OCI-LY3 (cell line): ENCODE data around the gene NEB.
"Not testable (repeated sequence)": the region's sequence is repeated elsewhere in the genome, so short reads cannot be mapped to it uniquely, and the experiment has no call there.

Experiments
- H2AFZ ChIP-seq: fragments of 200-600, 300-600 bp; shearing (Covaris generic); 2 replicates; pipeline ENCODE4 v1.6.0; 2014; ENCODE audit warnings: antibody characterized with exemption, low read depth, low read length
- H3K27ac ChIP-seq: fragments of 200-600, 300-600 bp; sonication (generic); 2 replicates; pipeline ENCODE4 v1.5.1; 2014; ENCODE audit warnings: mild to moderate bottlenecking, low read length, moderate library complexity, mixed read lengths
- H3K27me3 ChIP-seq: fragments of 200-600, 300-600 bp; sonication (generic); 2 replicates; pipeline ENCODE4 v1.6.1; 2014; ENCODE audit warnings: low read depth, low read length, mixed read lengths
- H3K36me3 ChIP-seq: fragments of 200-600, 300-600 bp; sonication (generic); replicated peaks from 2 replicates; pipeline ENCODE3; 2014; ENCODE audit warnings: low read depth, low read length, mixed read lengths
- H3K4me1 ChIP-seq: fragments of 300-600, 200-600 bp; sonication (generic); 2 replicates; pipeline ENCODE4 v1.6.1; 2014; ENCODE audit warnings: low read length, mixed read lengths
- H3K4me2 ChIP-seq: fragments of 200-600, 300-600 bp; sonication (generic); 2 replicates; pipeline ENCODE4 v1.6.1; 2014; ENCODE audit warnings: low read length, mixed read lengths
- H3K4me3 ChIP-seq: fragments of 300-600, 200-600 bp; sonication (generic); 2 replicates; pipeline ENCODE4 v1.5.1; 2014; ENCODE audit warnings: antibody characterized with exemption, mild to moderate bottlenecking, low read length, moderate library complexity
- H3K79me2 ChIP-seq: fragments of 300-600, 200-600 bp; shearing (Covaris generic); 2 replicates; pipeline ENCODE4 v1.6.1; 2014; ENCODE audit warnings: mild to moderate bottlenecking, low read length, mixed read lengths
- H3K9ac ChIP-seq: fragments of 300-600, 200-600 bp; shearing (Covaris generic); 2 replicates; pipeline ENCODE4 v1.6.0; 2014; ENCODE audit warnings: mild to moderate bottlenecking, low read length, moderate library complexity
- H3K9me3 ChIP-seq: fragments of 200-600, 300-600 bp; shearing (Covaris generic); 2 replicates; pipeline ENCODE4 v1.6.1; 2014; ENCODE audit warnings: low read length, mixed read lengths; ENCODE audit not compliant: insufficient read depth
- H4K20me1 ChIP-seq: fragments of 200-600, 300-600 bp; sonication (generic); 2 replicates; pipeline ENCODE4 v1.6.1; 2016; ENCODE audit warnings: low read length, mixed read lengths; ENCODE audit not compliant: insufficient read depth
- CTCF ChIP-seq: fragments of 200-600, 300-600 bp; sonication (generic); IDR thresholded peaks from 2 replicates; pipeline ENCODE4 v1.5.1; 2014; ENCODE audit warnings: antibody characterized with exemption, low read length, low read depth
- EZH2phosphoT487 ChIP-seq: fragments of 200-600 bp; shearing (Covaris generic); IDR thresholded peaks from 2 replicates; pipeline ENCODE4 v1.6.1; 2018; ENCODE audit warnings: antibody characterized with exemption, mixed run types, low read depth

Gene NEB

GRCh38 chr2:151651274-151651673 lies 83.0 kb downstream of the NEB start:
- Histone ChIP-seq H3K4me2 (no peak overlapping the region), H3K79me2 (no peaks in the 10 kb centered on the region), H3K36me3 (no peaks in the 10 kb centered on the region), H3K27ac (no peak overlapping the region), H3K27me3 (0 out of 2 replicates have a peak, but pooled peaks cover 8% of the 10 kb centered on the region), H3K9me3 (no peaks in the 10 kb centered on the region), H4K20me1 (no peaks in the 10 kb centered on the region), H3K4me1 (no peaks in the 10 kb centered on the region), H2AFZ (no peak overlapping the region), H3K9ac (no peak overlapping the region), H3K4me3 (no peak overlapping the region)
- no peak for TF ChIP-seq CTCF
- no peak for TF ChIP-seq EZH2phosphoT487

DNA sequence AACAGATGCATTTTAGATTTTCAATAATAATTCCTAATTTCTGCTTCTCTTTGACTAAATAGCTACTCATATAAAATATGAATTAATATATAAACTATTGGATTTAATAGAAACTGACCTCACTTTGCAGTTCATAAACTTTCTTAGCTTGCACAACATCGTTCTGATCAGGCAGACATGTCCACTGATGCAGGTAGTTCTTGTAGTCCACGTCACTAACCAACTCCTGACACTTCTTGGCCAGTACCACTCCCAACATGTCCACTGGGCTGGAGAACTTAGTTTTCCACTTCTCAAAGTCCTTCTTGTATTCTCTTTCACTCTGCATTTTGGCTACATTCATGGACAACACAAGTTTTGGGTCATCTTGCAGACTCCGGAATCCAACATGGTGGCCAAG lies 83.8 kb downstream of the NEB start:
- H3K9me3 ChIP-seq, result no peaks in the 10 kb centered on the region
- TF ChIP-seq CTCF, result no peak
- TF ChIP-seq EZH2phosphoT487, result no peak
- H2AFZ ChIP-seq, result no peak overlapping the region
- H4K20me1 ChIP-seq, result no peaks in the 10 kb centered on the region
- 0 out of 2 replicates have a peak, but pooled peaks cover 8% of the 10 kb centered on the region for H3K27me3 ChIP-seq
- H3K79me2 ChIP-seq, result no peaks in the 10 kb centered on the region
- no peak overlapping the region for H3K4me3 ChIP-seq
- H3K36me3 ChIP-seq, result no peaks in the 10 kb centered on the region
- H3K27ac ChIP-seq, result no peak overlapping the region
- no peak overlapping the region for H3K4me2 ChIP-seq
- no peaks in the 10 kb centered on the region for H3K4me1 ChIP-seq
- H3K9ac ChIP-seq, result no peak overlapping the region

DNA sequence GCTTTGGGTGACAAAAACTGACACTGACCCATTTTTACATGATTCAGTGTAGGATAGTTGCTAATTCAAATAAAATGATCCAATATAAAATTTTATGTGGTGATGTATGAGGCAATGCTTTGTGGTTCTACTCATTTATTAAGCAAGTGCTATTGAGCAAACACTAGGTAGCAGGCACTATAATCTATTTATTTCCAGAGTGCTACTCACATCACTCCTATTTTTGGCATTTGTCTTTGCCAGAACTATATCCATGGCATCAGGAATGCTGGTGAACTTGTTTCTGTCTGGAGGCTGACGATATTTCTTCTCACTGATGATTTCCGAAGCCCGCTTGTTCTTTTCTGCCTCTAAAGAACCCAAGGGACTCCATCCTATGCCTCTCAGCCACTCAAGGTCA lies 84.3 kb downstream of the NEB start:
- Histone ChIP-seq H3K4me3 (no peak overlapping the region), H4K20me1 (no peaks in the 10 kb centered on the region), H2AFZ (no peak overlapping the region), H3K36me3 (no peaks in the 10 kb centered on the region), H3K4me1 (no peaks in the 10 kb centered on the region), H3K9me3 (no peaks in the 10 kb centered on the region), H3K27ac (no peak overlapping the region), H3K4me2 (no peak overlapping the region), H3K9ac (no peak overlapping the region), H3K79me2 (no peaks in the 10 kb centered on the region), H3K27me3 (0 out of 2 replicates have a peak, but pooled peaks cover 8% of the 10 kb centered on the region)
- TF ChIP-seq EZH2phosphoT487, result no peak
- TF ChIP-seq CTCF, result no peak

DNA sequence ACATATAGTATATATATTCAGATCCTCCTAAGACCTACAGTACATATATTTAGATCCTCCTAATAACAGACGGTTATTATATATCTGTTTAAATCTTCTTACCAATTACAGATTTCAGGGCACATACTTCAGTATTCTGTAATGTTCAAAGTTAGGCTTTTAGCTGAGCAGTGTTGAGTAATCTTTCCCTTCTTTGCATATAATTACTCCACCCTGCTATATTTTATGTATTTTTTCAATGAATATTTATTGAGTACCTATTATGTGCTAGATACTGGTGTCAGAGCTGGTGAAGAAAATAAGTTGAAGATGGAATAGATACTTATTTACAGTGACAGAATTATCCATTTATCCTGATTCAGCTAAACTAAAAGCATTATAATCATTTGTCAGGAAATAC lies 84.9 kb downstream of the NEB start:
- Histone ChIP-seq H3K9ac (no peak overlapping the region), H4K20me1 (no peaks in the 10 kb centered on the region), H3K79me2 (no peaks in the 10 kb centered on the region), H3K27me3 (0 out of 2 replicates have a peak, but pooled peaks cover 8% of the 10 kb centered on the region), H3K9me3 (no peaks in the 10 kb centered on the region), H3K27ac (no peak overlapping the region), H3K4me1 (no peaks in the 10 kb centered on the region), H3K4me3 (no peak overlapping the region), H3K36me3 (no peaks in the 10 kb centered on the region), H3K4me2 (no peak overlapping the region), H2AFZ (no peak overlapping the region)
- TF ChIP-seq EZH2phosphoT487 (no peak), CTCF (no peak)

GRCh38 chr2:151646512-151646911 lies 87.8 kb downstream of the NEB start:
- H3K4me3 ChIP-seq, H3K4me2 ChIP-seq, H2AFZ ChIP-seq, H4K20me1 ChIP-seq, H3K79me2 ChIP-seq, H3K4me1 ChIP-seq, H3K27ac ChIP-seq, H3K9ac ChIP-seq, H3K36me3 ChIP-seq, H3K27me3 ChIP-seq, H3K9me3 ChIP-seq: not testable (repeated sequence)
